ENCODE data around the gene MDH1.
"Not testable (repeated sequence)": the region's sequence is repeated elsewhere in the genome, so short reads cannot be mapped to it uniquely, and the experiment has no call there.

DNA sequence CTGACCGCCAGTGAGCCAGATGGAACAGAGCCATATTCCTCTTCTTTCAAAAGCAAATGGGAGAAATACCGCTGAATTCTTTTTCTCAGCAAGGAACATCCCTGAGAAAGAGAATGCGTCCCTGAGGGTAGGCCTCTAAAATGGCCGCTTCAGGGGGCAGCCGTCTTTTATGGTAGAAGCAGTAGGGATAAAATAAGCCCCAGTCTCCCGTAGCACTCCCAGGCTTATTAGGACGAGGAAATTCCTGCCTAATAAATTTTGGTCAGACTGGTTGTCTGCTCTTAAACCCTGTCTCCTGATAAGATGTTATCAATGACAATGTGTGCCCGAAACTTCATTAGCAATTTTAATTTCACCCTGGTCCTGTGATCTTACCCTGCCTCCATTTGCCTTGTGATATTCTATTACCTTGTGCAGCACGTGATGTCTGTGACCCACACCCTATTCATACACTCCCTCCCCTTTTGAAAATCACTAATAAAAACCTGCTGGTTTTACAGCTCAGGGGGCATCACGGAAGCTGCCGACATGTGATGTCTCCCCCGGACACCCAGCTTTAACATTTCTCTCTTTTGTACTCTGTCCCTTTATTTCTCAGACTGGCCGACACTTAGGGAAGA lies 14.9 kb upstream of the MDH1 start:
- TF ChIP-seq, protein P1, sequence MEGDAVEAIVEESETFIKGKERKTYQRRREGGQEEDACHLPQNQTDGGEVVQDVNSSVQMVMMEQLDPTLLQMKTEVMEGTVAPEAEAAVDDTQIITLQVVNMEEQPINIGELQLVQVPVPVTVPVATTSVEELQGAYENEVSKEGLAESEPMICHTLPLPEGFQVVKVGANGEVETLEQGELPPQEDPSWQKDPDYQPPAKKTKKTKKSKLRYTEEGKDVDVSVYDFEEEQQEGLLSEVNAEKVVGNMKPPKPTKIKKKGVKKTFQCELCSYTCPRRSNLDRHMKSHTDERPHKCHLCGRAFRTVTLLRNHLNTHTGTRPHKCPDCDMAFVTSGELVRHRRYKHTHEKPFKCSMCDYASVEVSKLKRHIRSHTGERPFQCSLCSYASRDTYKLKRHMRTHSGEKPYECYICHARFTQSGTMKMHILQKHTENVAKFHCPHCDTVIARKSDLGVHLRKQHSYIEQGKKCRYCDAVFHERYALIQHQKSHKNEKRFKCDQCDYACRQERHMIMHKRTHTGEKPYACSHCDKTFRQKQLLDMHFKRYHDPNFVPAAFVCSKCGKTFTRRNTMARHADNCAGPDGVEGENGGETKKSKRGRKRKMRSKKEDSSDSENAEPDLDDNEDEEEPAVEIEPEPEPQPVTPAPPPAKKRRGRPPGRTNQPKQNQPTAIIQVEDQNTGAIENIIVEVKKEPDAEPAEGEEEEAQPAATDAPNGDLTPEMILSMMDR (IDR thresholded peaks at IDR 0.05; ENCODE audit: low read length), result not testable (repeated sequence)
- TF ChIP-seq EZH2 (IDR thresholded peaks at IDR 0.05; ENCODE audit: borderline replicate concordance, low read length), result not testable (repeated sequence)

Data from OCI-LY1 (cell line).